ENCODE results near the gene FAM156A. TPM values are rescaled to one million over a fixed set of nuclear protein-coding genes. Genes with fewer than 3 reads are reported as not detected.
"Not testable (repeated sequence)": the region's sequence is repeated elsewhere in the genome, so short reads cannot be mapped to it uniquely, and the experiment has no call there.

Gene FAM156A
- total RNA-seq, 1 donor from 2014 or later = 23.3 TPM

GRCh38 chrX:52935470-52935784 lies 22.9 kb downstream of the FAM156A start:
- H3K4me3 ChIP-seq = peak overlapping the region; percentile 59
- H3K36me3 ChIP-seq; H3K27me3 ChIP-seq; H3K9me3 ChIP-seq; DNase-seq; intact Hi-C loops (cut with DNase I); ATAC-seq; H3K4me1 ChIP-seq: not testable (repeated sequence)
- peak overlapping the region; percentile 94 for H3K27ac ChIP-seq

- TF ChIP-seq, protein P1, sequence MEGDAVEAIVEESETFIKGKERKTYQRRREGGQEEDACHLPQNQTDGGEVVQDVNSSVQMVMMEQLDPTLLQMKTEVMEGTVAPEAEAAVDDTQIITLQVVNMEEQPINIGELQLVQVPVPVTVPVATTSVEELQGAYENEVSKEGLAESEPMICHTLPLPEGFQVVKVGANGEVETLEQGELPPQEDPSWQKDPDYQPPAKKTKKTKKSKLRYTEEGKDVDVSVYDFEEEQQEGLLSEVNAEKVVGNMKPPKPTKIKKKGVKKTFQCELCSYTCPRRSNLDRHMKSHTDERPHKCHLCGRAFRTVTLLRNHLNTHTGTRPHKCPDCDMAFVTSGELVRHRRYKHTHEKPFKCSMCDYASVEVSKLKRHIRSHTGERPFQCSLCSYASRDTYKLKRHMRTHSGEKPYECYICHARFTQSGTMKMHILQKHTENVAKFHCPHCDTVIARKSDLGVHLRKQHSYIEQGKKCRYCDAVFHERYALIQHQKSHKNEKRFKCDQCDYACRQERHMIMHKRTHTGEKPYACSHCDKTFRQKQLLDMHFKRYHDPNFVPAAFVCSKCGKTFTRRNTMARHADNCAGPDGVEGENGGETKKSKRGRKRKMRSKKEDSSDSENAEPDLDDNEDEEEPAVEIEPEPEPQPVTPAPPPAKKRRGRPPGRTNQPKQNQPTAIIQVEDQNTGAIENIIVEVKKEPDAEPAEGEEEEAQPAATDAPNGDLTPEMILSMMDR (IDR thresholded peaks at IDR 0.05) = peak; percentile 71
- Histone ChIP-seq H3K4me1 (no peaks in the 10 kb centered on the region), H3K27me3 (no peaks in the 10 kb centered on the region), H3K4me3 (peak overlapping the region; percentile 59), H3K9me3 (no peaks in the 10 kb centered on the region), H3K27ac (peak overlapping the region; percentile 94), H3K36me3 (no peaks in the 10 kb centered on the region)
- DNase-seq (peak; percentile 95), ATAC-seq (peak; percentile 97)
- intact Hi-C loops (cut with DNase I) = no loop called here
These were observed 23.4 kb downstream of the FAM156A start for GRCh38 chrX:52934704-52935469.

DNA sequence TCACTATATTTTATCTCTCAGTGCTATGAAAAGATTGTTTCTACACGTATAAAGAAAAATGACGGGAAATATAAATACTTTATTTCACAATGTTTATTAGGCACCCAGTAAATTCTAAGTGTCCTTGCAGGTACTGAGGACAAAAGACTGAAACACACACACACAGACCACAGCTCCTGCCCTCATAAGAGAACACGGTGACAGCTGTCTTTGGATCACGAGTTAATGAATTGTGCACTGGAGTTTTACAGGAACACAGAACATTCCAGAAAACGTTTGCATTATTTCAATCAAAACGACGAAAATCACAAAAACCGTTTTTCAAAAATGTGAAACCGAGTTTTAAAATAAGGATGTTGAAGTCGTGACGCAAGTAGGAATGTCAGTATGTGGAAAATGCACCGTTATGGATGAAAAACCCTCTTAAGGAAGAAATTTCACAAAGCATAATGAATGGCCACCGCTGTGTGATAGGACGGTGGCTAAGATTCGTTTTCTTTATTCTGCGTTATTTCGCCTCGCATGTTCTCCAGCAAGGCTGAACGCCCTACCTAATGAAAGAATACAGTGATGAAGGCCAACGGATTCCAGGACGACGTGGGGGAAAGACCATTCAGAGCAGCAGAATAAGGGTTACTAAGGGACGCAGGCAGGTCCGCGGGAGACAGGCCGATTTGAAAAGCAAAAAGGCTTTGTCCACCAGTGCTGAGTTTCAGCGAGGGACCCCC lies 24.2 kb downstream of the FAM156A start:
- Histone ChIP-seq H3K9me3 (no peaks in the 10 kb centered on the region), H3K4me1 (no peaks in the 10 kb centered on the region), H3K36me3 (no peaks in the 10 kb centered on the region), H3K4me3 (peak overlapping the region; percentile 59), H3K27ac (peak overlapping the region; percentile 94), H3K27me3 (no peaks in the 10 kb centered on the region)
- no peak for DNase-seq
- TF ChIP-seq, protein P1 (IDR thresholded peaks at IDR 0.05) = no peak
- intact Hi-C loops (cut with DNase I) = no loop called here
- ATAC-seq = no peak

GRCh38 chrX:52933213-52933612 lies 25.1 kb downstream of the FAM156A start:
- H3K27me3 ChIP-seq = no peaks in the 10 kb centered on the region
- TF ChIP-seq, protein P1 (IDR thresholded peaks at IDR 0.05) = no peak
- H3K9me3 ChIP-seq = no peaks in the 10 kb centered on the region
- no peaks in the 10 kb centered on the region for H3K36me3 ChIP-seq
- intact Hi-C loops (cut with DNase I) = no loop called here
- H3K27ac ChIP-seq = no peak overlapping the region
- no peaks in the 10 kb centered on the region for H3K4me1 ChIP-seq
- DNase-seq = no peak
- H3K4me3 ChIP-seq = no peak overlapping the region
- no peak for ATAC-seq

DNA sequence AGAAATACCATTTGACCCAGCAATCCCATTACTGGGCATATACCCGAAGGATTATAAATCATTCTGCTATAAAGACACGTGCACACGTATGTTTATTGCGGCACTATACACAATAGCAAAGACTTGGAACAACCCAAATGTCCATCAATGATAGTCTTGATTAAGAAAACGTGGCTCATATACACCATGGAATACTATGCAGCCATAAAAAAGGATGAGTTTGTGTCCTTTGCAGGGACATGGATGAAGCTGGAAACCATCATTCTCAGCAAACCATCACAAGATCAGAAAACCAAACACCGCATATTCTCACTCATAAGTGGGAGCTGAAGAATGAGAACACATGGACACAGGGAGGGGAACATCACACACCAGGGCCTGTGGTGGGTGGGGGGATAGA lies 28.1 kb downstream of the FAM156A start:
- H3K27ac ChIP-seq; DNase-seq; H3K27me3 ChIP-seq; H3K36me3 ChIP-seq; ATAC-seq; H3K4me3 ChIP-seq; H3K9me3 ChIP-seq; intact Hi-C loops (cut with DNase I); H3K4me1 ChIP-seq: not testable (repeated sequence)

- Histone ChIP-seq H3K27me3 (no peaks in the 10 kb centered on the region), H3K27ac (peak overlapping the region; percentile 26), H3K36me3 (no peaks in the 10 kb centered on the region), H3K9me3 (no peaks in the 10 kb centered on the region), H3K4me3 (no peak overlapping the region), H3K4me1 (no peaks in the 10 kb centered on the region)
- intact Hi-C loops (cut with DNase I) = no loop called here
- DNase-seq = no peak
- peak; percentile 56 for ATAC-seq
- TF ChIP-seq, protein P1 (IDR thresholded peaks at IDR 0.05) = no peak
These were observed 34.5 kb downstream of the FAM156A start for GRCh38 chrX:52923781-52924241.

DNA sequence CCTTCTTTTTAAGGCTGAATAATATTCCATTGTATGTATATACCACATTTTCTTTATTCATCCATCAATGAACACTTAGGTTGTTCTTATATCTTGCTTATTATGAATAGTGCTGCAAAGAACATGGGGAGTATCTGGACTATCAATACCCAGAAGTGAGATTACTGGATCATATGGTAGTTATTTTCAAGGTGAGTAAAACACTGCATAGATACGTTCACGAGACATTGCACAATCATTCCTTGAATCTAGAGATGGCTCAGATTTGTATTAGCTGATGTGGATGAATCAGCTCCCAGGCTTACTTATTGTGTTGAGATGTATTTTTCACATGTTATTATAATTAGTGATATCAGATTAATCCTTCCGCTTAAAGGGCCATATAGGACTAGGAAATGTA lies 43.6 kb downstream of the FAM156A start:
- intact Hi-C loops (cut with DNase I); H3K9me3 ChIP-seq; H3K27ac ChIP-seq; H3K36me3 ChIP-seq; H3K4me1 ChIP-seq; H3K4me3 ChIP-seq; H3K27me3 ChIP-seq; DNase-seq; ATAC-seq: not testable (repeated sequence)

DNA sequence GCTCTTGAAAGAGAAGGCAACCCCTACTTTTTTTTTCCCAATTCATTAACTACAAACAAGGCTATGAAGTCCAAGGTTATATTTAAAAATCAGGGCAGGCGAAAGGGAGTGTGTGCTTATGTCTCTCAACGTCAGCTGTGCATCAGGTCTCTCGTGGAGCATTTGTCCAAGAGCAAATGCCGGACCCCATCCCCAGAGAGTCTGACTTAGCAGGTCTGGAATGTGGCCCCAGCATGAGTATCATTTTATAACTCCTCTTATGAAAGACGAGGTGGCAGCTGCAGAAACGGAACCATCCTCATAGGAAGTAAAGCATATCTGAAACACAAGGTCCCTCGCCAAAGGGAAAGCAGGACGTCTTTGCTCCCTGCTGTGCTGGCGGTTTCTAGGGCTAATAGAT lies 44.6 kb downstream of the FAM156A start:
- ATAC-seq; intact Hi-C loops (cut with DNase I); H3K27ac ChIP-seq; H3K4me3 ChIP-seq; DNase-seq; H3K9me3 ChIP-seq; H3K4me1 ChIP-seq; H3K36me3 ChIP-seq; H3K27me3 ChIP-seq: not testable (repeated sequence)

GRCh38 chrX:52909313-52909969 lies 48.9 kb downstream of the FAM156A start:
- H3K27ac ChIP-seq; H3K9me3 ChIP-seq; H3K4me3 ChIP-seq; H3K36me3 ChIP-seq; H3K27me3 ChIP-seq; H3K4me1 ChIP-seq; intact Hi-C loops (cut with DNase I); DNase-seq: not testable (repeated sequence)
- peak; percentile 78 for ATAC-seq

- H3K4me3 ChIP-seq; H3K27me3 ChIP-seq; H3K36me3 ChIP-seq; ATAC-seq; intact Hi-C loops (cut with DNase I); DNase-seq; H3K4me1 ChIP-seq; H3K27ac ChIP-seq; H3K9me3 ChIP-seq: not testable (repeated sequence)
These were observed 50.4 kb downstream of the FAM156A start for GRCh38 chrX:52907900-52908299.
